MV-4-11 (cell line): ENCODE results near the gene KLHL3.
A peak's percentile ranks its signal among the peaks of the same experiment; 100 is the strongest.
"Not testable (repeated sequence)": the region's sequence is repeated elsewhere in the genome, so short reads cannot be mapped to it uniquely, and the experiment has no call there.

ENCODE experiments used
- DNase-seq: peaks from one replicate; lab custom pipeline; 2025; lab: John Stamatoyannopoulos, UW

The KLHL3 gene

GRCh38 chr5:137735555-137736284 lies at the start of gene KLHL3:
Gene KLHL3 (minus strand): TSS chr5:137736089. CDS start chr5:137735646, 443 bp downstream.
- DNase-seq, result no peak

GRCh38 chr5:137782984-137783536 lies 47.2 kb upstream of the KLHL3 start:
- peak; percentile 1 for DNase-seq

GRCh38 chr5:137782055-137782454 lies 46.2 kb upstream of the KLHL3 start:
- no peak for DNase-seq

GRCh38 chr5:137778772-137779564 lies 43.1 kb upstream of the KLHL3 start:
- peak; percentile 2 for DNase-seq

- not testable (repeated sequence) for DNase-seq
These were observed 32.0 kb upstream of the KLHL3 start for GRCh38 chr5:137767937-137768336.

- DNase-seq, result no peak
These were observed 25.7 kb upstream of the KLHL3 start for GRCh38 chr5:137761566-137761965.

- no peak for DNase-seq
These were observed 25.0 kb upstream of the KLHL3 start for GRCh38 chr5:137760719-137761516.

- DNase-seq, result no peak
These were observed 24.4 kb upstream of the KLHL3 start for GRCh38 chr5:137760294-137760693.

GRCh38 chr5:137758715-137759306 lies 22.9 kb upstream of the KLHL3 start:
- peak; percentile 22 for DNase-seq

- DNase-seq, result no peak
These were observed 22.2 kb upstream of the KLHL3 start for GRCh38 chr5:137758121-137758520.

GRCh38 chr5:137757634-137758033 lies 21.7 kb upstream of the KLHL3 start:
- DNase-seq, result no peak

- DNase-seq, result peak; percentile 60
These were observed 19.3 kb upstream of the KLHL3 start for GRCh38 chr5:137754961-137755762.

- DNase-seq, result peak; percentile 98
These were observed 18.5 kb upstream of the KLHL3 start, which contains the start of gene HNRNPA0 for GRCh38 chr5:137754188-137754960. Gene HNRNPA0 (minus strand): TSS chr5:137754363. CDS start chr5:137754066, 297 bp downstream.

- DNase-seq, result no peak
These were observed 17.9 kb upstream of the KLHL3 start for GRCh38 chr5:137753691-137754187.

- DNase-seq, result peak; percentile 31
These were observed 17.2 kb upstream of the KLHL3 start for GRCh38 chr5:137752905-137753690.

GRCh38 chr5:137751869-137752491 lies 16.1 kb upstream of the KLHL3 start:
- DNase-seq, result peak; percentile 65

- DNase-seq, result no peak
These were observed 14.5 kb upstream of the KLHL3 start for GRCh38 chr5:137750436-137750835.

GRCh38 chr5:137747848-137748247 lies 12.0 kb upstream of the KLHL3 start:
- DNase-seq, result no peak
